Dermis blood vessel endothelial cell (primary cell): ENCODE results near the gene LIG1. TPM values are rescaled to one million over a fixed set of nuclear protein-coding genes. Genes with fewer than 3 reads are reported as not detected.
A peak's percentile ranks its signal among the peaks of the same experiment; 100 is the strongest.
"Not testable (repeated sequence)": the region's sequence is repeated elsewhere in the genome, so short reads cannot be mapped to it uniquely, and the experiment has no call there.

Experiments
- DNase-seq: peaks from one replicate; pipeline ENCODE4 v3.0.0; 2010
- total RNA-seq: library from RNA; depleted of rRNA; stranded (reverse); fragments of >200 nt; gene quantifications from 2 replicates; pipeline ENCODE4 v1.2.3, GENCODE V29; 2014

Gene LIG1
- total RNA-seq, 1 donor from 2014 or later, result 32.5 TPM

DNA sequence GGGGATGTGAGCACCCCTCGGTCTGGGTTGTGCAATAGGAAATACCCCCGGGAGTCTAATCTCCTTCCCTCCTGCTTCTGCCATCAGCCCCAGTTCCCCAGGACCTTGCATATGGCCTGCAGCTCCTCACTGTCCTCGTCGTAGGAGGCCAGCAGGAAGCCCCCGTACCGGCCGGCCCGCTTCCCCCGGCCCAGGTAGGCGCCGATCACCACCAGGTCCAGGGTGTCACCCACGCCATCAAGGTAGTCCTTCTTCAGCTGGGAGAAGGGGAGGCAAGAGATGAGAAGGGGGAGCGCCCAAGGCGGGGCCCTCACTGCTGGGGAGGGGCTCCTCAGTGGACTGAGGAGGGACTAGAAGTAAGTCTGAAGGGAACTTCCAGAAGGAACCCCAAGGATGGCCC, 49.1 kb downstream of the LIG1 start:
- DNase-seq, result no peak

GRCh38 chr19:48120505-48120904, 49.6 kb downstream of the LIG1 start:
- no peak for DNase-seq

GRCh38 chr19:48118131-48118517, 52.0 kb downstream of the LIG1 start:
- DNase-seq, result no peak

DNA sequence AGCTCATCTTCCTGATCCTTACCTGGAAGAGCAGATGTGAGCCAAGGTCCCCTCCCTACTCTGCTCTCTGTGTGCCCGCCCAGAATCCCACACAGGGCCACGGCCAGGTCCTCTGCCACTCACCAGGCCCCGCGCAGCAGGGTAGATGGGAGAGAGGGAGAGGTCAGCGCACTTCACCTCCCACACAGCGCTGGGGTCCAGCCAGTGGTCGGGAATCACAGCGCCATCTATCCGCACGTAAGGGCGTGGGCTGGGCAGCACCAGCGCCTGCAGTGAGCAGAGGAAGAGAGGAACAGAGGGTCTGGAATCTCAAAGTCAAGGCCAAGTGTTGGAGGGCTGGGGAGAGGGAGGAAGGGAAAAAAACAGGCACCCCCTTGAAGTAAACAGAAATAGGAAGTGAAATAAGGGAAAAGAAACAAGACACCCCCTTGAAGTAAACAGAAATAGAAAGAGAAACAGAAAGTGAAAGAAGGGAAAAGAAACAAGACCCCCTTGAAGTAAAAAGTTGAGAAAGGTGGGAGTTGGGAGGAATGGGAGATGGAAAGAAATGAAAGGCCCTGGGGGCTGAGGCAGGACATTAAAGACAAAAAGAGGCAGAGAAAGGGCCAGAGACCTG, 52.5 kb downstream of the LIG1 start:
- DNase-seq, result no peak

DNA sequence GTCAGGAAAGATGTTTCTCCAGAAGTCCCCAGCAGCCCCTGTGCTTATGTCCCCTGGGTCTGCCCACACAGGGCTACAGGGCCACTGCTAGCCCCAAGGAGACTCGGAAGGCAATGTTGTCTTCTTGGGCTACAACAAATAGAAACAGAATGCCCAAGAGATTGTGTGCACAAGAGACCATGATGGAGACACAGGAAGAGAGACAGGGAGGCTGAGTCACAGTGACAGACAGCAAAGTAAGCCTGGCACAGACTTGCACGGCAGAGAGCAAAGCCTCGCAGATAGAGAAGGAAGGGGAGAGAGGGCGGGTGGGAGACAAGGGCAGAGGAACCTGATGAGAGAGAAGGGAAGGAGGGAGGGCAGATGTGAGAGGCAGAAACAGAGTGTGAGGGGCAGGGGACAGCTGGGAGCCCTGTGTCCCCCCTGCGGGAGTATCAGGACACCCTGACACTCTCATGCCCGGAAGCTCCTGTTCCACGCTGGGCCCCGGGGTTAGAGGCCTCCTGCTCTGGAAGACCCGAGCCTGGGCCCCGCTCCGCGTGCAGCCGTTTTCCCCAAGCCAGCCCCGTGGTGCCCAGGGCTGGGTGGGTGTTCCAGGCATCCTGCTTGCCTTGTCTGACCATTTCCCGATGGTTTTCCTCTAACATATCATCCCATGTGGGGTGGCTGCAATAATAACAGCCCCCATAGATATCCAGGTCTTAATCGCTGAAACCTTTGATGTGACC, 56.8 kb downstream of the LIG1 start:
- DNase-seq, result peak; percentile 35

- DNase-seq, result no peak
Measured at GRCh38 chr19:48111280-48111679, 58.9 kb downstream of the LIG1 start.

- peak; percentile 96 for DNase-seq
Measured at GRCh38 chr19:48110350-48110966, 59.7 kb downstream of the LIG1 start, which contains the start of gene PLA2G4C. Gene PLA2G4C (minus strand): TSS chr19:48110817. CDS start chr19:48106529, 4,288 bp downstream.

DNA sequence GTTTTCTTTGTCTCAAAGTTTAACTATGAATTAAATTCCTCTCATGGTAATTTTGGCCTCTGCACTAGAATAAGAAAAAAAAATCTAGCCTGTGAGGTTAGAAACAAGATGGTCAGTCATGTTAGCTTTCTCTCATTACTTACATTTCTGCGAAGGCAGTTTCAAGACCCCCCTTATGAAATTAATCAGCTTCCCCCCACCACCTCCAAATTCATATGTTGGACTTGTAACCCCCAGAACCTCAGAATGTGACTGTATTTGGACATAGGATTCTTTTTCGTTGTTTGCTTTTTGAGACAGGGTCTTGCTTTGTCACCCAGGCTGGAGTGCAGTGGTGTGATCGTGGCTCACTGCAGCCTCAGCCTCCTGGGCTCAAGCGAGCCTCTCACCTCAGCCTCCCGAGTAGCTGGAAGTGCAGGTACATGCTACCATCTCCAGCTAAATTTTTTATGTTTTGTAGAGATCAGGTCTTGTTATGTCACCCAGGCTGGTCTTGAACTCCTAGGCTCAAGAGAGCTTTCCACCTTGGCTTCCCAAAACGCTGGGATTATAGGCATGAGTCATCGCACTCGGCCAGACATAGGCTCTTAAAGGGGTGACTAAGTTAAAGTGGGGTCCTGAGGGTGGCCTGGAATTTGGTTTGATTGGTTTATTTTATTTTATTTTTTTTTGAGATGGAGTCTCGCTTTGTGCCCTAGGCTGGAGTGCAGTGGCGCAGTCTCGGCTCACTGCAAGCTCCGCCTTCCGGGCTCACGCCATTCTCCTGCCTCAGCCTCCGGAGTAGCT, 61.0 kb downstream of the LIG1 start:
- DNase-seq, result no peak

- DNase-seq, result no peak
Measured at GRCh38 chr19:48103922-48104321, 66.2 kb downstream of the LIG1 start.

DNA sequence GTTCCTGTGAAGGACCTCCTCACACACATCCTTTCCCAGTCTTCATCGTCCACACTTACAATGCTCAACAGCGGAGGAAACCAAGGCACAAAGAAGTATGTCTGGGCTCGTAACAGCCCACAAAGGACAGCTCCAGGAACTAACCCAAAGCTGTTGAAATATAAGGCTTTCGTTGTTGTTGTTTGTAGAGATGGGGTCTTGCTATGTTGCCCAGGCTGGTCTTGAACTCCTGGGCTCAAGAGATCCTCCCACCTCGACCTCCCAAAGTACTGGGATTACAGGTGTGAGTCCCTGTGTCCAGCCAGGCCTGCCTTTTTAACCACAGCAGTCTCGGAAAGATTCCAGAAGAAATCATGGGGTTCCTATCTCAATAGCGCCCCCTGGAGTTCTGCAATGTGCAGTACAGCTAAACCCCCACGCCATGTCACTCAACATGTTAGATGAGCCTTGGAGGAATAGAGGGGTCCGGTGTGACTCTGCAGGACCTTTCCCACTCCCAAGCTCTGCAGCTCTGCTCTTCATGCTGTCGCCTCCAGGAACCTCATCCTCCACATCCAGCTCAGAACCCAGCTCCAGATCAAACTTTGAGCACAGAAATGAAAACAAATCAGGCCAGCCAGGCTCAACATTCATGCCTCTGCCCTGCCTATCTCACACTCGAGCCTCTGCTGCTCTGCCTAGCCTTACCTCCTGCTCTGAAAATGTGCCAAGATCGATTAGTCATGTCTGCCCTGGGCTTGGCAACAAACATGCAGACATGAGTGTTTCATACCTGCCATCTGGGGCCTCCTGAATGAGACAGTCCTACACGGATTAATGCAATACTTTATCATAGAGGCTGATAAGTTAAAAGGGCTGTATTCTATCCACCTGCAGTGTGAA, 67.0 kb downstream of the LIG1 start:
- DNase-seq, result peak; percentile 73

DNA sequence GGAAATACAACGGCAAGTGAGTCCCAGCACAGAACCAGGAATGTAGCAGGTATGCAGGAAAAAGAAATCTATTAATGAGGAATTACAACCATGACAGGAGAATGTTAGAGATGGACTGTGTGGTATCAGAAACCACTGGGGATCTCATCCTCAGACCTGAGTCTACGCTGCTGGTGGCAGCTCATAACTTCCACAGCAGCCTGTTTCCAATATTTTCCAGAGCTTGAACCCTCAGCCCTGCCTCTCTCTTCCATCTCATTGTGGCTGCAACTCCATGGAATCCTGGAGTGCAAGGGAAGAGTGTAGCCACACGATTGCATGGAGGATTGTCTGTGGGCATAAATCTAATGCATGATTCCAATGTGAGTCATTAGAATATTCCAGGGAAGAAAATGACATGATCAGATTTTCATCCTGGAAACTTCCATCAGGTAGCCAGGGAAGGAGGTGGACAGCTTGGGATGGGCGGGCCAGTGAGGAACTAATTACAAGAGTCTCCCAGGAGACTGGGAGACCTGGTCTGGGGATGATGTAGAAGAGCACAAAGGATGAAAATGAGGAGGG, 74.5 kb downstream of the LIG1 start:
- DNase-seq, result no peak

DNA sequence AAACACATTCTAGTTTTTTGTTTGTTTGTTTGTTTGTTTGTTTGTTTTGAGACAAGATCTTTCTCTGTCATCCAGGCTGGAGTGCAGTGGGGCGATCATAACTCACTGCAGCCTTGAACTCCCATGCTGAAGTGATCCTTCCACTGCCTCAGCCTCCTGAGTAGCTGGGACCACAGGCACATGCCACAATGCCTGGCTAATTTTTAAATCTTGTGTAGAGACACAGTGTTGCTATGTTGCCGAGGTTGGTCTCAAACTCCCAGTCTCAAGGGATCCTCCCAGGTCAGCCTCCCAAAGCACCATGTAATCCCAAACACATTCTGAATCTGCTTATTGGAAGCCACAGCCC, 75.3 kb downstream of the LIG1 start:
- no peak for DNase-seq

- no peak for DNase-seq
Measured at GRCh38 chr19:48094129-48094854, 75.9 kb downstream of the LIG1 start.

DNA sequence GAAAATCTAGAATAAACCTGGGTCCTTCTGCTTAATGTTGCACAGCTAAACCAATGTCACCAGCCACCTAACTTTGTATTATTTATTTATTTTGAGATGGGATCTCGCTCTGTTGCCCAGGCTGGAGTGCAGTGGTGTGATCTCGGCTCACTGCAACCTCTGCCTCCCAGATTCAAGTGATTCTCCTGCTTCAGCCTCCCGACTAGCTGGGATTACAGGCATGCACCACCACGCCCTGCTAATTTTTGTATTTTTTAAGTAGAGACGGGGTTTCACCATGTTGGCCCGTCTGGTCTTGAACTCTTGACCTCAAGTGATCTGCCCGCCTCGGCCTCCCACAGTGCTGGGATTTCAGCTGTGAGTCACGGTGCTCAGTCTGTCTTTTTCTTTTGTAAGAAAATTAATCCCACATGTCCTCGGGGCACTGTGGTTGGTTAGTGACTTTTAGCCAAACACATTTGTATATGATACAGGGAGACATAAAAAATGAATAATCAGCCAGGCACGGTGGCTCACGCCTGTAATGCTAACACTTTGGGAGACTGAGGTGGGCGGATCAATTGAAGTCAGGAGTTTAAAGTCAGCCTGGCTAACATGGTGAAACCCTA, 78.9 kb downstream of the LIG1 start:
- not testable (repeated sequence) for DNase-seq

- DNase-seq, result no peak
Measured at GRCh38 chr19:48090281-48090802, 79.8 kb downstream of the LIG1 start.

DNA sequence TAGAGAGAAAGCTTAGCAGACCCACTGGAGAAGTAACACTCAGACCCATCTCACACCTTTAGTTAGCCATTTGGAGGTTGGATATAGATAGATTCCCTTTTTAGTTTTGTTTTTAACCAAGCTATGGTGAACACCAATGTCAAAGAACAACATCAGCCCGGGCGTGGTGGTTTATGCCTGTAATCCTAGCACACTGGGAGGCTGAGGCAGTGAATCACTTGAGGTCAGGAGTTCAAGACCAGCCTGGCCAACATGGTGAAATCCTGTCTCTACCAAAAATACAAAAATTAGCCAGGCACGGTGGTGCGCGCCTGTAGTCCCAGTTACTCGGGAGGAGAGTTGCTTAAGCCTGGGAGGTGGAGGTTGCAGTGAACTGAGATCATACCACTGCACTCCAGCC, 81.2 kb downstream of the LIG1 start:
- not testable (repeated sequence) for DNase-seq

GRCh38 chr19:48085904-48086864, 84.0 kb downstream of the LIG1 start:
- DNase-seq, result no peak

DNA sequence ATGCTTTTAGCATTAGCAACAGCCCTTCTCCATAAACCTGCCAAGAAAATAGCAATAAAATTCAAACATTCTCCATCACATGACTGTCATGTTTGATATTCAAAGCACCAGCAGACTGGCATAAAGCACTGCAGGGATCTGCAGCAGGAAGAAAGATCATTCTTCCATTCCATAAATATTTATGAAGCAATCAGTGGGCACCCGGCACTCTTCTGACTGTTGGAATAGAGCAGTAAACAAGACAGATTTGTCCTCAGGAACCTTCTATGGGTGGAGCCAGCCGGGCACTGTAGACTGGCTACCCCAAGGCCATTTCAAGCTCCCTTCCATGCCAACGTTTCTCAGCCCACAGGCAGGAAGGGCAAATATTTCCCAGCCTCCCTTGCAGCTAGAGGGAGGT, 85.1 kb downstream of the LIG1 start:
- DNase-seq, result no peak

GRCh38 chr19:48081106-48081505, 89.0 kb downstream of the LIG1 start:
- DNase-seq, result no peak
